GM13977 (cell line): ENCODE results near the gene BCAT1.

ENCODE experiments used
- DNase-seq: peaks from one replicate; pipeline ENCODE4 v3.0.0; 2012; ENCODE audit warnings: low spot score
- CTCF ChIP-seq: IDR thresholded peaks from 2 replicates; pipeline ENCODE4 v1.5.1; 2012; ENCODE audit warnings: mild to moderate bottlenecking, control low read depth; ENCODE audit not compliant: insufficient read depth; ENCODE audit errors: extremely low read depth, missing control alignments
- in situ Hi-C: fragments of 300-500 bp; cut with MboI; formaldehyde crosslinking; loops from one replicate; pipeline ENCODE4 v1.12.0; 2022; ENCODE audit warnings: low sequenced_read_pairs, low pct_unique_long_range_greater_than_20kb, mixed read lengths, inconsistent platforms; ENCODE audit not compliant: unreplicated experiment

Gene BCAT1

DNA sequence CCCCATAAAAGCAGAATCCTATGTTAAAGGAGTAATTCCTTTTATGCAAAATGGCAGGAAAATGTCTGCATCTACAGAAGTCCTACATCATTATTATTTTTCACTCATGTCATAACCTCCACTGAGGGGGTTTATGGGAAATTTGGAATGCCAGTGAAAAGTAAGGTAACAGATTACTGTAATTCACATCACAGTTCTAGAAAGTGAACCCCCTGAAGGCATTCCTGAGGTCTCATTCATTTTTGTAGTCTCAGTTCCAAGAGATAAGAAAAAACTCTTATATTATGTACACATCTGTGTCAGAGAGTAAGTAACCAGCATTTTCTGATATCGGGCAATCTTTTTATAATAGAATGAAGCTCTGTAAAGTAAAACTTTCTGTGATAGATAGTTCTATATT lies 28.8 kb upstream of the BCAT1 start:
- no peak for TF ChIP-seq CTCF
- no peak for DNase-seq
- in situ Hi-C loops = no loop called here

DNA sequence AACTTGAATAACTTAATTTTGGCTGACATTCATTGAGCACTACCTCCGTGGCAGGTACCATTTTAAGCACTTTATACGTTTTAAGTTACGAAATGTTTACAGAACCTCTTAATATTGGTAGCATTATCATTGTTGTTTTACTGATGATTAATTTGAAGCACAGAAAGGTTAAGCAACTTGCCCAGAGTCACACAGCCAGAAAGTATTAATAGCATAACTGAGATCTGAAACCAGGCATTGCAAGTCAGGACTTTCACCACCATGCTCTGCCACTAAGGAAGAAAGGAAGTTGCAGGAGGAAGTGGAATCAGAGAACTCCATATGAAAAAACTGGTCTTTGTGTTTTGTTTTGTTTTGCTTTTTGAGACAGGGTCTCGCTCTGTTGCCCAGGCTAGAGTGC lies 28.2 kb upstream of the BCAT1 start:
- in situ Hi-C loops = no loop called here
- no peak for TF ChIP-seq CTCF
- no peak for DNase-seq

GRCh38 chr12:24975425-24975824 lies 26.5 kb upstream of the BCAT1 start:
- DNase-seq = no peak
- in situ Hi-C loops = no loop called here
- TF ChIP-seq CTCF = no peak

GRCh38 chr12:24974216-24974615 lies 25.3 kb upstream of the BCAT1 start:
- in situ Hi-C loops = no loop called here
- no peak for DNase-seq
- no peak for TF ChIP-seq CTCF

DNA sequence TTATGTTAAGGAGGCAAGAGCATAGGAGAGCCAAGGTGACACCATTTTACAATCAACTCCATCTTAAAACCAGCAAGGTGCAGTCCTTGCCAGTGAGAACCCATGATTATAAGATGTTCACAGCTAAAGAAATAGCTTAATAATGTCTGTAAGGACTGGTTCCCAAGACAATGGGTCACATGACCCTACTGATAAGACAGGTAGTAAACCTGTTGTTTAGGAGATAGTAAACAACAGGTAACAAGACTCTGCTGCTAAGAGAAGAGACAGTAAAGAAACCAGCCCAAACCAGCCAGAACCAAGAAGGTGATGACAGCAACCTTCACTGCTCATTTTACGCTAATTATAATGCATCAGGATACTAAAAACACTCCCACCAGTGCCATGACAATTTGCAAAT lies 23.2 kb upstream of the BCAT1 start:
- no peak for TF ChIP-seq CTCF
- in situ Hi-C loops = no loop called here
- no peak for DNase-seq

- TF ChIP-seq CTCF = no peak
- no peak for DNase-seq
- in situ Hi-C loops = no loop called here
Observed at GRCh38 chr12:24970177-24970576, 21.3 kb upstream of the BCAT1 start.

GRCh38 chr12:24966951-24967564 lies 18.2 kb upstream of the BCAT1 start:
- in situ Hi-C loops = no loop called here
- DNase-seq = no peak
- no peak for TF ChIP-seq CTCF
